Adipocyte (in vitro differentiated cells): Measurements from ENCODE around the gene PVALEF.
"Not testable (repeated sequence)": the region's sequence is repeated elsewhere in the genome, so short reads cannot be mapped to it uniquely, and the experiment has no call there.

Experiments used
- DNase-seq: peaks from one replicate; pipeline ENCODE4 v3.0.0-alpha.2; 2015; ENCODE audit warnings: low read depth
- H3K27me3 ChIP-seq: replicated peaks from 2 replicates; pipeline ENCODE4 v1.7.0; 2013; ENCODE audit warnings: mild to moderate bottlenecking, low read length, moderate library complexity; ENCODE audit not compliant: control insufficient read depth, insufficient read depth
- H3K36me3 ChIP-seq: 2 replicates; pipeline ENCODE4 v1.7.0; 2013; ENCODE audit warnings: low read length, mild to moderate bottlenecking, moderate library complexity; ENCODE audit not compliant: control insufficient read depth, insufficient read depth, severe bottlenecking
- H3K4me1 ChIP-seq: 2 replicates; pipeline ENCODE4 v1.7.0; 2013; ENCODE audit warnings: mild to moderate bottlenecking, low read length, moderate library complexity; ENCODE audit not compliant: control insufficient read depth, insufficient read depth
- H3K4me3 ChIP-seq: 2 replicates; pipeline ENCODE4 v1.7.0; 2013; ENCODE audit warnings: mild to moderate bottlenecking, low read length, moderate library complexity
- H3K9ac ChIP-seq: 2 replicates; pipeline ENCODE4 v1.7.0; 2013; ENCODE audit warnings: mild to moderate bottlenecking, low read length, moderate library complexity
- H3K9me3 ChIP-seq: 2 replicates; pipeline ENCODE4 v1.7.0; 2013; ENCODE audit warnings: mild to moderate bottlenecking, low read length, moderate library complexity; ENCODE audit not compliant: control insufficient read depth

The PVALEF gene

DNA sequence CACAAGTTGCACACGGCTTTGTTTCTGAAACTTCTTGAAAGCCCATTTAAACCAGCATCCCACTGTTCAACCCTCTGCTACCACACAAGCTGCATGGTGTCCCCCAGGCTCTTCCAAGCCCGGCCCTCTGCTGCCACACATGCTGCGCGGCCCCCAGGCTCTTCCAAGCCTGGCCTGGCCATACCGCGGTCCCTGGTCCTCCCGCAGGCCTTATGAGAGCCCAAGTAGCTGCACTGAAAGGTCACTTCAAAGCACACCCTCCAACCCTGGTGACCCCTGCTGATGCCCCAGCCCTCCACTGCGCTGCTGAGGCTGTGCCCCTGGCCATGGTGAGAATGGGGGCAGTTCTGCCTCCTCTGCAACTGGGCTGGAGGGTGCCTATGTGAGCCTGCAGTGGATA, 25.9 kb upstream of the PVALEF start:
- Histone ChIP-seq H3K27me3 (peaks cover 25% of the 10 kb centered on the region), H3K4me1 (no peaks in the 10 kb centered on the region), H3K4me3 (no peak overlapping the region), H3K36me3 (no peaks in the 10 kb centered on the region), H3K9ac (no peak overlapping the region), H3K9me3 (no peaks in the 10 kb centered on the region)
- DNase-seq = no peak

DNA sequence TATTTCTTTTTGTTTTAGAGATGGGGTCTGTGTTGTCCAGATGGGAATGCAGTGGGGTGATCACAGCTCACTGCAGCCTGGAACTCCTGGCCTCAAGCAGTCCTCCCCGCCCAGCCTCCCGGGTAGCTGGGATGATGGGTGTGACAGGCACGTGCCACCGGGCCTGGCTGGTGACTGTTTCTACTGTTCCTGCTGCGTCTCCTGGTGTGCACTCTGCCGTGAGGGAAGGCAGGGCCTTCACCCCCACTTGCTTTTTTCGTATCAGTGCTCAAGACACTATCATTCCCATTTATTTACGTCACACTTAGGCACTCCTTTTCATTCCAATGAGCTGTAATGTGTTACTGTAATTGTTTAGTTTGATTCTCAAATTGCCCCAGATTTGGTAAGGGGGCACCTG, 25.3 kb upstream of the PVALEF start:
- H3K9me3 ChIP-seq = no peaks in the 10 kb centered on the region
- H3K4me1 ChIP-seq = no peaks in the 10 kb centered on the region
- H3K36me3 ChIP-seq = no peaks in the 10 kb centered on the region
- peaks cover 19% of the 10 kb centered on the region for H3K27me3 ChIP-seq
- no peak overlapping the region for H3K9ac ChIP-seq
- DNase-seq = no peak
- H3K4me3 ChIP-seq = no peak overlapping the region

DNA sequence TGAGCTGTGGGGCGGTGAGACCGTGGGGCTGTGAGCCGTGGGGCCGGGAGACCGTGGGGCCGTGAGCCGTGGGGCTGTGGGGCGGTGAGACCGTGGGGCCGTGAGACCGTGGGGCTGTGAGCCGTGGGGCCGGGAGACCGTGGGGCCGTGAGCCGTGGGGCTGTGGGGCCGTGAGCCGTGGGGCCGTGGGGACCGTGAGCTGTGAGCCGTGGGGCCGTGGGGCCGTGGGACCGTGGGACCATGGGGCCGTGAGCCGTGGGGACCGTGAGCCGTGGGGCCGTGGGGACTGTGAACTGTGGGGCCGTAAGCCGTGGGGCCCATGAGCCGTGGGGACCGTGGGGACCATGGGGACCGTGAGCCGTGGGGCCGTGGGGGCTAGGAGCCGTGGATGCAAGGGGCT, 24.6 kb upstream of the PVALEF start:
- no peaks in the 10 kb centered on the region for H3K9me3 ChIP-seq
- no peak overlapping the region for H3K4me3 ChIP-seq
- H3K36me3 ChIP-seq = no peaks in the 10 kb centered on the region
- no peak overlapping the region for H3K9ac ChIP-seq
- DNase-seq = no peak
- H3K27me3 ChIP-seq = peaks cover 15% of the 10 kb centered on the region
- H3K4me1 ChIP-seq = no peaks in the 10 kb centered on the region

DNA sequence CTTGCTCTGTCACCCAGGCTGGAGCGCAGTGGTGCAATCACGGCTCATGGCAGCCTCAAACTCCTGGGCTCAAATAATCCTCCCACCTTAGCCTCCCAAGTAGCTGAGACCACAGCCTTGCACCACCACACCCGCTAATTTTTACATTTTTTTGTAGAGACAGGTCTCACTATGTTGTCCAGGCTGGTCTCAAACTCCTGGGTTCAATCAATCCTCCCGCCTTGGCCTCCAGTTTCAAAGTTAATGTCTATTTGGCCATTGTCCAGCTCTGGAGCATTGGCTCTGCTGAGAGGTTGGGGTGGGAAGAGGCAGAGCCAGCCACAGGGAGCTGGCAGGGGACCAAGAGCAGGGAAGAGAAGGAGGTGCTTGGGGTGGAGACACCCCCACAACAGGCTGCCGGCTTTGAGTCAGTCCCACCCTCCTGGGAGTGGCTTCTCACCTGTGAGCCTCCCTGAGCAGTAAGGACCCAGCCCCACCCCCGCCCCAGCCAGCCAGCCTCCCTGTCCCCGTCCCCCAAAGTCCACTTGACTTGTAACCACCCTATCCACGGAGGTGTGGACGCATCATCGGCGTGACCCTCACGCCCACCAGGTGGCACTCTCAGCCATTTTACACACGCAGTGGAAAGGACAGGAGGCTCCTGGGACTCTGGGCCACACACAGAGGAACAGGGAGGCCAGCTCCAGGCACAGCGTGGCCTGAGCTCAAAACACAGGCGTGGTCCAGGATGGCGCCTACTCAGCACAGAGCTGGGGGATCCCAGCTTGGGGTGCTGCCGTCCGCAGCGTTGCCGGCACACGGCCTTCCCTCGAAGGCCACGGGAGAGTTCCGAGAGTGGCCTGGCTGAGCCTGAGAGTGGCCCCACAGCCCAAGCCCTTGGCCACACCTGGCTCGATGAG, 22.8 kb upstream of the PVALEF start:
- peaks cover 11% of the 10 kb centered on the region for H3K27me3 ChIP-seq
- no peaks in the 10 kb centered on the region for H3K36me3 ChIP-seq
- H3K9ac ChIP-seq = no peak overlapping the region
- H3K4me1 ChIP-seq = no peaks in the 10 kb centered on the region
- no peak overlapping the region for H3K4me3 ChIP-seq
- no peaks in the 10 kb centered on the region for H3K9me3 ChIP-seq
- DNase-seq = peak; percentile 85

DNA sequence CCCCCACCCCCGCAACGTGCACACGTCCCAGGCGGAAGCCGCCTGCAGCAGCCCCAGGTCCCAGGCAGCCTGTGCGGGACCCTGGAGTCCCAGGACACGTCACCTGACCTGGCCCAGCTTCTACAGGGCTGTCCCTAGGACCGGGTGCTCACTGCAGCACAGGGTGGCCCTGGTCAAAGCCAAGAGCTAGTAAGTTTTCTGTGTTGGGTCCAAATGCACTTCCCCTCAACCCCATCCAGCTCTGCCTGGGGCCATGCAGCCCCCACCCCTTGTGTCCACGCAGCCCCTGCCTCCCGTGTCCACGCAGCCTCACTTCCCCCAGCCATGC, 22.1 kb upstream of the PVALEF start:
- Histone ChIP-seq H3K36me3 (no peaks in the 10 kb centered on the region), H3K4me1 (no peaks in the 10 kb centered on the region), H3K4me3 (no peak overlapping the region), H3K27me3 (peaks cover 14% of the 10 kb centered on the region), H3K9ac (no peak overlapping the region), H3K9me3 (no peaks in the 10 kb centered on the region)
- DNase-seq = no peak

DNA sequence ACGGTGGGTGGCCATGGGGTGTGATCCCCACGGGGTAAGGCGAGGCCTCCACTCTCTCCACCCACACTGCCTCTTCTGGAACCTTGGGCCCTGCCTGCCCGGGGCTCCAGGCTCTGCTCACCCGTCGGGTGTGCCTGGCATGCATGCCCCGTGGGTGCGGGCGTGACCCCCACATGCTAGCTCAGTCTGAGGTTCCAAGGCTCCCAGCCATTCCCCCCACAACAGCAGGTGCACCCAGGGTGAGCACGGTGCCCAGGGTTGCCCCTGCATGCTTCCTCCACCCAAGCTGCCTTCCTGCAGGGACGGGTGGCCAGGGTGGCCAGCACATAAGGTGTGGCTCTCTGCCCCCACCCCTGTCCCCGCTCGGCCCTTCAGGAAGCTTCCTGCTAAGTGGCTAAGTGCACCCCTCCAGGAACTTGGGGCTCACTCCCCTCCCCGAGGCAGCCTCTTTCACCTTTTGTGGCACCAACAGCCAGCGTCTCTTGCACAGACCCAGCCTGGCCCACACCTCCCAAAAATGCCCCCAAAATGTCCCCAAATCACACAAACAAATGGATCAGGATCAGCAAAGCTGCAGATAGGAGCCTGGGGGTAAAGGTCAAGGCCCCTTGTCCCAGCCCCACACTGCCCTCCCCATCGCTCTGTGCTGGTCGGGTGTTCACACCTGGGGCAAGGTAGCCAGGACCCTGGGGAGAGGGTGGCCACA, 21.4 kb upstream of the PVALEF start:
- DNase-seq = no peak
- Histone ChIP-seq H3K4me1 (no peaks in the 10 kb centered on the region), H3K9ac (no peak overlapping the region), H3K36me3 (no peaks in the 10 kb centered on the region), H3K4me3 (no peak overlapping the region), H3K27me3 (peaks cover 21% of the 10 kb centered on the region), H3K9me3 (no peaks in the 10 kb centered on the region)

DNA sequence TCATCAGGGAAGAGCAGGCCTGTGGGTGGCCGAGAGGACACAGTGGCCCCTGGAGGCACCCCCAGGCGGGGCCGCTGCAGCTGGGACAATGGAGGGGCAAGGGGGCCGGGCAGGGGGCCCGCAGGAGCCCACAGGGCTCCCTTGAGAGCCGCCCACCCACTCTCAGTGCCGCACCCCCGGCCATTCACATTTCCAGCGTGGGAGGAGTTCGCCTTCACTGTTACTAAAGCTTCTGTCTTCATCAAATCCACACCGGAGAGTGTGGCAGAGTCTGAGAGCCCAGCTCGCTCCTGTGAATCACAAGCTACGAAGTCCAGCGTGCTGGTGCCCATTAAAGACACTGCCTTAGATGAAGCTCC, 20.9 kb upstream of the PVALEF start:
- no peak for DNase-seq
- H3K9me3 ChIP-seq = no peaks in the 10 kb centered on the region
- no peaks in the 10 kb centered on the region for H3K4me1 ChIP-seq
- H3K27me3 ChIP-seq = peaks cover 21% of the 10 kb centered on the region
- H3K4me3 ChIP-seq = no peak overlapping the region
- H3K9ac ChIP-seq = no peak overlapping the region
- no peaks in the 10 kb centered on the region for H3K36me3 ChIP-seq

DNA sequence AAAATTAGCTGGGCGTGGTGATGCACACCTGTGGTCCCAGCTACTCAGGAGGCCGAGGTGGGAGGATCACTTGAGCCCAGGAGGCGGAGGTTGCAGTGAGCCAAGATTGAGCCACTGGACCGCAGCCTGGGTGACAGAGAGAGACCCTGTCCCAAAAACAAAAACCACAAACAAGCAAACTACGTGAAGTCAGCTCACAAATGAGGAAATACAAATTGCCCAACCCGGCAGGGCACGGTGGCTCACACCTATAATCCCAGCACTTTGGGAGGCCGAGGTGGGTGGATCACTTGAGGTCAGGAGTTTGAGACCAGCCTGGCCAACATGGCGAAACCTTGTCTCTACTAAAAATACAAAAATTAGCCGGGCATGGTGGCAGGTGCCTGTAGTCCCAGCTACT, 19.1 kb upstream of the PVALEF start:
- H3K9ac ChIP-seq = not testable (repeated sequence)

DNA sequence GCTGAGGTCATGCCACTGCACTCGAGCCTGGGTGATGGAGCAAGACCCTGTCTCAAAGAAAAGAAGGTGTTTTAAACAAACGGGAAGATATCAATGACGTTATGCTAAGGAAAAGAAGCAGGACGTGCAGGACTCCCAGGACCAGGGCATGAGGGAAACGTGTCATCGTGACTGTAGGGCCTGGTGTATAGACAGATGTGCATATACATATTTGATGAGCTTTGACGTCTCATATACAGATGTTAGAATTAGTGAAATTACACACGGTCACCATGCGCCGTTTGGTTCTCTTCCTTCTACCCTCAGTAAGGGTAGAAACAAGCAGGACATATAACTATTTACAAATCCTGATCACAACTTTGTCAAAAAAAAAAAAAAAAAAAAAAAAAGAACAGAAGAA, 17.6 kb upstream of the PVALEF start:
- Histone ChIP-seq H3K4me3 (no peak overlapping the region), H3K36me3 (no peaks in the 10 kb centered on the region), H3K27me3 (peaks cover 20% of the 10 kb centered on the region), H3K9me3 (no peaks in the 10 kb centered on the region), H3K9ac (no peak overlapping the region), H3K4me1 (no peaks in the 10 kb centered on the region)
- no peak for DNase-seq

More for the DNA sequence above, 19.1 kb upstream of the PVALEF start:
- peaks cover 16% of the 10 kb centered on the region for H3K27me3 ChIP-seq
- DNase-seq, H3K4me1 ChIP-seq, H3K4me3 ChIP-seq, H3K36me3 ChIP-seq, H3K9me3 ChIP-seq: not testable (repeated sequence)

DNA sequence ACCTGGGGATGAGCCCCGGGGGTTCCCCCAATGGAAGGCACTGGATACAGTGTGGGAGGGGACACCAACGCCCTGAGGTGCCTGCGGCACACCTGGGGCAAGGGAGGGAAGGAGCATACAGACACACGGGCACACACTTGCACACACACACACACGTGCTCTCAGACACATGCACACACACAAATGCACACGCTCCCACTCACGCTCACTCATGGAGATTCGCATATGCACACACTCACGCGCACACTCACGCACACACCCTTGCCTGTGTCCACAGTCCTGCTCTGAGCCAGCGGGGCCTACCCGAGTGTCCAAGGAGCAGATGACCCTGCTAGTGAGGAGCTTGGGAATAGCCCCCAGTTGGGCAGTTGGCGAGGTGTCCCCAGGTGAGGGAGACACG, 16.7 kb upstream of the PVALEF start:
- DNase-seq = no peak
- Histone ChIP-seq H3K27me3 (peaks cover 20% of the 10 kb centered on the region), H3K9ac (no peak overlapping the region), H3K4me3 (no peak overlapping the region), H3K9me3 (no peaks in the 10 kb centered on the region), H3K4me1 (no peaks in the 10 kb centered on the region), H3K36me3 (no peaks in the 10 kb centered on the region)

DNA sequence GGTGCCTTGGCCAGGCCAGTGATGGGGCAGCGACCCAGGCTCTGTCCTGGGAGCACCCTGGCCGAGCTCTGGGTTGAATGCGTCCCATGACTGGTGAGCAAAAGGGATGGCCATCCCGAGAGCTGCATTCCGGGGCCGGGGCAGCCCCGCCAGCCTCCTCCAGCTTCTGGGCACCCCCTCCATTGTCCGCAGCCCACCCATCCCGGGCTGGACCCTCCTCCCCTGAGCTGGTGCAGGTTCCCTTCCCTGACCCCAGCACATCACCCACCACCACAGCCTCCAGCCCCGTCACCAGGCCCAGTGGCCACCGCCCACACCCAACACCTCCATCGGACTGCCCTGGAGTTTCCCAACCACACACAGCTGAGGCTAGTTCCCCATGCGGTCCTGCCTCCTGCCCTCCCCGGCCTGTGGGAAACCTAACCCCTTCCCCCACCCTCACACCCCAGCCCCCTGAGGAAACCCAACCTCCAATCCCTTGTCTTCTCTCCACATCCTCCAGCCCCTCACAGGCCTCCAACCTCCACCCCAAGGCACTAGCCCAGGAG, 16.2 kb upstream of the PVALEF start:
- Histone ChIP-seq H3K27me3 (peaks cover 20% of the 10 kb centered on the region), H3K9ac (no peak overlapping the region), H3K4me3 (no peak overlapping the region), H3K9me3 (no peaks in the 10 kb centered on the region), H3K4me1 (no peaks in the 10 kb centered on the region), H3K36me3 (no peaks in the 10 kb centered on the region)
- DNase-seq = no peak
